ENCODE results near the gene ALG2. TPM values are rescaled to one million over a fixed set of nuclear protein-coding genes. Genes with fewer than 3 reads are reported as not detected.

The ALG2 gene
- total and polyA plus RNA-seq, 5 donors = 13.1 to 26.3 (median 15.9) TPM

- H3K27me3 ChIP-seq (ENCODE audit: control insufficient read depth, insufficient read depth) = no peaks in the 10 kb centered on the region
- no peaks in the 10 kb centered on the region for H3K9me3 ChIP-seq (ENCODE audit: control insufficient read depth, low read length)
- DNase-seq (no peak), ATAC-seq (no peak)
- H3K4me1 ChIP-seq (ENCODE audit: control insufficient read depth, insufficient read depth, low read length) = no peaks in the 10 kb centered on the region
- H3K4me3 ChIP-seq (ENCODE audit: low read length) = no peak overlapping the region
- no peak overlapping the region for H3K27ac ChIP-seq (ENCODE audit: low read length)
- intact Hi-C loops (cut with DNase I) = loop anchor here in 1 of 4 donors (10.0 kb wide), 1 partner anchor 633 kb away; no protein-coding TSS in a partner anchor
- 81% methylated on average over 4 of the region's 4 CpGs for WGBS
Measured at GRCh38 chr9:99181621-99182020, 40.1 kb downstream of the ALG2 start.

GRCh38 chr9:99181206-99181605 is 40.5 kb downstream of the ALG2 start:
- Histone ChIP-seq H3K27ac (ENCODE audit: low read length) (no peak overlapping the region), H3K4me3 (ENCODE audit: low read length) (no peak overlapping the region), H3K9me3 (ENCODE audit: control insufficient read depth, low read length) (no peaks in the 10 kb centered on the region), H3K4me1 (ENCODE audit: control insufficient read depth, insufficient read depth, low read length) (no peaks in the 10 kb centered on the region), H3K27me3 (ENCODE audit: control insufficient read depth, insufficient read depth) (no peaks in the 10 kb centered on the region)
- intact Hi-C loops (cut with DNase I) = loop anchor here in 1 of 4 donors (10.0 kb wide), 1 partner anchor 634 kb away; no protein-coding TSS in a partner anchor
- DNase-seq (no peak), ATAC-seq (no peak)
- 60% methylated on average over 2 of the region's 2 CpGs for WGBS

DNA sequence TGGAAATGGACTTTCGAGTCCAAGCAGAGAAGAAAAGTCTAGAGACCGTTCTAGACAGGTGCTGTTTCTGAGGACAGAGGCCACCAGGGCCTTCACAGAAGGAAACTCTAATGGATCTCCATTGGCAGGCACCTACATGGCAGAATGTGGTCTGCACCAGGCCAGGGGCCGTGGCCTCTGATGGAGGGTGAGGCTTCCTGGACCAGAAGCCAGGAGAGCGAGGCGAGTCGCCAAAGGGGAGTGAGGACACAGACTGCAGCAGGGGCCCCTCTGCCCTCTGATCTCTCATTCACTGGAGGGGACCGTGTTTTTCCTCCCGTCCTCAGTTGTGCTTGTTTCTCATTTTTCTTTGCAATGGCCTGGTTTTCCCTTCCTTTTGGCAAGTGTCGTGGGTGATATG is 41.1 kb downstream of the ALG2 start:
- intact Hi-C loops (cut with DNase I) = loop anchor here in 1 of 4 donors (10.0 kb wide), 1 partner anchor 634 kb away; no protein-coding TSS in a partner anchor
- Histone ChIP-seq H3K27ac (ENCODE audit: low read length) (no peak overlapping the region), H3K4me3 (ENCODE audit: low read length) (no peak overlapping the region), H3K4me1 (ENCODE audit: control insufficient read depth, insufficient read depth, low read length) (no peaks in the 10 kb centered on the region), H3K9me3 (ENCODE audit: control insufficient read depth, low read length) (no peaks in the 10 kb centered on the region), H3K27me3 (ENCODE audit: control insufficient read depth, insufficient read depth) (no peaks in the 10 kb centered on the region)
- no peak for DNase-seq
- 75% methylated on average over 9 of the region's 9 CpGs for WGBS
- ATAC-seq = no peak

DNA sequence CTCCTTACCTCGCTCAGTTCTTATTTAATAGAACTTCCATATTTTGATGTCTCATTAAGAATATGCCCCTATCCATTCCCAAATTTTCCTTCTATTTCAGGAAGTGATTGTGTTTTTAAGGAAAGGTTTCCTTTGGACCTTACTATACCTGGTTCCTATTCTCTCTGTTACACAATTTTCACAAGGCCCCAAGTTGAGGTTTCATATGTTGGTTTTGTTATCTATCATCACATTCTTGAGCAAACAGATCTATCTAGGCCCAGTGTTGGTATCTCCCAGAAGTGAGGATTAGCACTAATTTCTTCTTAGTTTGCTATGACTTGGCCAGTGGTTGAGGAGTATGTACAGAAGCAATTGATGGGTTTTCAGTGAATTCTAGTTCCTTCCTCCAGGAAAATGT is 41.5 kb downstream of the ALG2 start:
- Histone ChIP-seq H3K4me1 (ENCODE audit: control insufficient read depth, insufficient read depth, low read length) (no peaks in the 10 kb centered on the region), H3K4me3 (ENCODE audit: low read length) (no peak overlapping the region), H3K27me3 (ENCODE audit: control insufficient read depth, insufficient read depth) (no peaks in the 10 kb centered on the region), H3K27ac (ENCODE audit: low read length) (no peak overlapping the region), H3K9me3 (ENCODE audit: control insufficient read depth, low read length) (no peaks in the 10 kb centered on the region)
- 92% methylated on average over 1 of the region's 1 CpG for WGBS
- DNase-seq = no peak
- no peak for ATAC-seq
- intact Hi-C loops (cut with DNase I) = loop anchor here in 1 of 4 donors (10.0 kb wide), 1 partner anchor 635 kb away; no protein-coding TSS in a partner anchor

- DNase-seq (no peak), ATAC-seq (no peak)
- Histone ChIP-seq H3K27ac (ENCODE audit: low read length) (no peak overlapping the region), H3K9me3 (ENCODE audit: control insufficient read depth, low read length) (no peaks in the 10 kb centered on the region), H3K4me1 (ENCODE audit: control insufficient read depth, insufficient read depth, low read length) (no peaks in the 10 kb centered on the region), H3K27me3 (ENCODE audit: control insufficient read depth, insufficient read depth) (no peaks in the 10 kb centered on the region), H3K4me3 (ENCODE audit: low read length) (no peak overlapping the region)
- intact Hi-C loops (cut with DNase I) = no loop called here
- WGBS = 89% methylated on average over 17 of the region's 17 CpGs
Measured at GRCh38 chr9:99178912-99179872, 42.5 kb downstream of the ALG2 start.

- no peak overlapping the region for H3K4me3 ChIP-seq (ENCODE audit: low read length)
- WGBS = 91% methylated on average over 8 of the region's 8 CpGs
- no peaks in the 10 kb centered on the region for H3K4me1 ChIP-seq (ENCODE audit: control insufficient read depth, insufficient read depth, low read length)
- H3K27me3 ChIP-seq (ENCODE audit: control insufficient read depth, insufficient read depth) = no peaks in the 10 kb centered on the region
- ATAC-seq (no peak), DNase-seq (no peak)
- H3K27ac ChIP-seq (ENCODE audit: low read length) = no peak overlapping the region
- no peaks in the 10 kb centered on the region for H3K9me3 ChIP-seq (ENCODE audit: control insufficient read depth, low read length)
- intact Hi-C loops (cut with DNase I) = no loop called here
Measured at GRCh38 chr9:99177576-99178366, 44.0 kb downstream of the ALG2 start.

DNA sequence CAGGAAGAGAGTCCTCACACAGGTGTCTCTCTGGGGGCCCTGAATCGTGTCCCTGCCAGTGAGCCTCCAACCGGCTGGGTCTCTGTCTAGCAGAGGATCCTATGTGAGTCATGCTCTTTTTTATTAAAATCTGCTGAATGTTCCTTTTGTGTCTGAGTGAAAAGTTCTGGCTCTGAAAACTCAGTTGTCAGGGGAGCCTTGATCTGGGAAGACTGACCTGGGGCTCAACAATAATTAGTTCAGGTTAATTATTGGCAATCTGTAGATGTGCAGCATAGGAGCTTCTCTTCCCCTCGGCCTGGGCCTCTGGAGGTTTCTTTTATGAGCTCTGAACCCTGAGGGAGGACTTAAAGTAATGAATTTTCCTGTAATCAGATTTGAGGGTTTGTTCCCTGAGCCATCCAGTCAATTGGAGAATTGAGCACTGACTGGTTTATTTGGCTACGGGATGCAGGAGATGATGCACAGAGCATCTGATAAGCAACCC is 45.2 kb downstream of the ALG2 start:
- Histone ChIP-seq H3K9me3 (ENCODE audit: control insufficient read depth, low read length) (no peaks in the 10 kb centered on the region), H3K27me3 (ENCODE audit: control insufficient read depth, insufficient read depth) (no peaks in the 10 kb centered on the region), H3K27ac (ENCODE audit: low read length) (no peak overlapping the region), H3K4me1 (ENCODE audit: control insufficient read depth, insufficient read depth, low read length) (no peaks in the 10 kb centered on the region), H3K4me3 (ENCODE audit: low read length) (no peak overlapping the region)
- ATAC-seq = no peak
- WGBS = 78% methylated on average over 4 of the region's 4 CpGs
- intact Hi-C loops (cut with DNase I) = no loop called here
- DNase-seq = no peak

- Histone ChIP-seq H3K9me3 (ENCODE audit: control insufficient read depth, low read length) (no peaks in the 10 kb centered on the region), H3K27me3 (ENCODE audit: control insufficient read depth, insufficient read depth) (no peaks in the 10 kb centered on the region), H3K27ac (ENCODE audit: low read length) (no peak overlapping the region), H3K4me3 (ENCODE audit: low read length) (no peak overlapping the region), H3K4me1 (ENCODE audit: control insufficient read depth, insufficient read depth, low read length) (no peaks in the 10 kb centered on the region)
- intact Hi-C loops (cut with DNase I) = no loop called here
- no peak for DNase-seq
- WGBS = 70% methylated on average over 10 of the region's 10 CpGs
- no peak for ATAC-seq
Measured at GRCh38 chr9:99173570-99174504, 47.9 kb downstream of the ALG2 start.

DNA sequence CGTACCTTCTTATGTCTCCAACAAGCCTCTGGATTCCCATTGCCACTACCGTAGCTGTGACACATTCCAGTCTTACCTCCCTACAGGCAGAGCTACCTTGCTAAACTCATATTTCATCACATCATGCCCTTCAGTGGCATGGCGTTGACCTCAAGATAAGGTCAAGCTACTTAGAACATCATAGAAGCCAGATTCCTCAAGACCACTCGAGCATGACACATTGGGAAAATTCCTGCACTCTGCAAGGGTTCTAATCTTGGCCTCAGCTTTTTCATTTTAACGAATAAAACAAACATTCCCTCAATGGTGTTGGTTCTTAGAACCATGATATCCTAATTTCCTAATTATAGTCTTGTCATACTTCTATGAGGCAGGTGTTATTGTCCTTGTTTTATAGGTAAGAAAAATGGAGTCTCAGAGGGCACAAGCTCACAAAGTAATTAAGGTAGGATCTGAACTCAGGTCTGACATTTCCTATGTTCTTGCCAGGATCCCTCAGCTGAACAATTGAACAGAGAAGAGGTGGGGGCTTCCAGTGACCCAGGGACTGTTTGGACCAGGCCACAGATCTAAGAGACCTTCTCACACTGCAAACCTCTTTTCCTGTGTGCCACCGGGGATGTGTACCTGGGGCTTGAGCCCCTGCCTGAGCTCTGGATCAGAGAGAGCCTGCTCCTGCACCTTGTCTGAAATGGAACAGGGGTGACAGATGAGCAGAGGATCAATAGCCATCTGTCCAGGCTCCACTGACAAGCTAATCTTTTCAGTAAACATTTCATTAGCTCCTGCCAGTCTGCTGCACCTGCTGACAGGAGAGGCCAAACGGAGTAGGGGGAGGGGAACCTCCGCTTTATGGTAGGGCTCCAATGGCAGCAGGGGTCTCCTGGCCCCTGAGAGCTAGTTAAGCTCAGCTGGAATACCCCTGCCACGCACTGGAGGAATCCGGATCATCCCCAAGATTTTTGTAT is 49.3 kb downstream of the ALG2 start:
- DNase-seq (no peak), ATAC-seq (no peak)
- Histone ChIP-seq H3K4me3 (ENCODE audit: low read length) (no peak overlapping the region), H3K9me3 (ENCODE audit: control insufficient read depth, low read length) (no peaks in the 10 kb centered on the region), H3K27me3 (ENCODE audit: control insufficient read depth, insufficient read depth) (no peaks in the 10 kb centered on the region), H3K27ac (ENCODE audit: low read length) (no peak overlapping the region), H3K4me1 (ENCODE audit: control insufficient read depth, insufficient read depth, low read length) (no peaks in the 10 kb centered on the region)
- 82% methylated on average over 10 of the region's 10 CpGs for WGBS
- intact Hi-C loops (cut with DNase I) = no loop called here
